GM12865 (cell line): ENCODE results near the gene TMEM131L.

ENCODE experiments used
- DNase-seq: peaks from one replicate; pipeline ENCODE4 v3.0.0; 2010; ENCODE audit warnings: low read depth
- H3K4me3 ChIP-seq: 2 replicates; pipeline ENCODE4 v1.5.1; 2011; ENCODE audit warnings: mild to moderate bottlenecking, low read depth, low read length, control low read depth
- CTCF ChIP-seq: IDR thresholded peaks from 2 replicates; pipeline ENCODE4 v1.5.1; 2011; ENCODE audit warnings: low read length, control low read depth, low read depth, inconsistent platforms; ENCODE audit not compliant: insufficient read depth; ENCODE audit errors: missing control alignments

The TMEM131L gene

GRCh38 chr4:153582954-153583702 is 117.0 kb downstream of the TMEM131L start:
- DNase-seq, result no peak
- TF ChIP-seq CTCF, result no peak
- no peak overlapping the region for H3K4me3 ChIP-seq

GRCh38 chr4:153585026-153585425 is 118.9 kb downstream of the TMEM131L start:
- no peak overlapping the region for H3K4me3 ChIP-seq
- no peak for TF ChIP-seq CTCF
- DNase-seq, result no peak

- no peak for DNase-seq
- no peak for TF ChIP-seq CTCF
- no peak overlapping the region for H3K4me3 ChIP-seq
Observed at GRCh38 chr4:153589703-153590595, 123.8 kb downstream of the TMEM131L start.

- no peak overlapping the region for H3K4me3 ChIP-seq
- no peak for TF ChIP-seq CTCF
- no peak for DNase-seq
Observed at GRCh38 chr4:153591441-153591840, 125.3 kb downstream of the TMEM131L start.

- no peak for TF ChIP-seq CTCF
- H3K4me3 ChIP-seq, result no peak overlapping the region
- DNase-seq, result no peak
Observed at GRCh38 chr4:153592064-153592463, 125.9 kb downstream of the TMEM131L start.

GRCh38 chr4:153593161-153593560 is 127.0 kb downstream of the TMEM131L start:
- TF ChIP-seq CTCF, result no peak
- DNase-seq, result no peak
- no peak overlapping the region for H3K4me3 ChIP-seq

GRCh38 chr4:153594210-153594609 is 128.1 kb downstream of the TMEM131L start:
- no peak overlapping the region for H3K4me3 ChIP-seq
- no peak for DNase-seq
- no peak for TF ChIP-seq CTCF
